Fibroblast of lung (primary cell): ENCODE measurements around the gene RNASE12.

ENCODE experiments used
- CTCF ChIP-seq, 2 donors: IDR thresholded peaks in 1 of 2; conservative IDR thresholded peaks in 1 of 2; 1 replicate in 1 of 2; 2 replicates in 1 of 2; pipeline ENCODE4 v1.5.1; 2011 to 2012; ENCODE audit warnings: low read length in 2 of 2, control low read depth in 1 of 2, inconsistent platforms in 1 of 2, low read depth in 1 of 2, mild to moderate bottlenecking in 1 of 2
- EZH2 ChIP-seq: IDR thresholded peaks from 2 replicates; pipeline ENCODE4 v1.5.1; 2012; ENCODE audit warnings: low read length, control low read depth, mild to moderate bottlenecking; ENCODE audit errors: missing control alignments

- TF ChIP-seq EZH2 (no peak), CTCF (conservative IDR thresholded peaks at IDR 0.05 in 1 of 2, IDR thresholded peaks at IDR 0.05 in 1 of 2; ENCODE audit: low read depth in 1 of 2, low read length in 2 of 2) (no peak)
Observed at GRCh38 chr14:20578325-20578724, 12.9 kb downstream of the RNASE12 start.
